ENCODE data around the gene CTU2. TPM values are rescaled to one million over a fixed set of nuclear protein-coding genes. Genes with fewer than 3 reads are reported as not detected.

The CTU2 gene
- total and polyA plus RNA-seq, 10 of the 15 experiments (the other 5 are each of a cell fraction or from before 2014, with no cell fraction given): 0.32 to 44.5 (median 18.2) TPM

- no peak overlapping the region for H2AFZ ChIP-seq (ENCODE audit: control insufficient read depth, low read depth, low read length)
- H3K4me1 ChIP-seq (ENCODE audit: control insufficient read depth, insufficient read depth, low read length): no peaks in the 10 kb centered on the region
- POLR2A ChIA-PET: no interaction called here
- H3K27me3 ChIP-seq (replicated peaks in 1 of 2; ENCODE audit: control insufficient read depth in 2 of 2, insufficient read depth in 2 of 2, low read length in 1 of 2): no peaks in the 10 kb centered on the region
- no peak overlapping the region for H3K27ac ChIP-seq (ENCODE audit: control insufficient read depth, insufficient read depth)
- no TSS peak for BruUV-seq (replicated peaks)
- DNase-seq (ENCODE audit: low read depth, low spot score) (no peak), FAIRE-seq (no peak), ATAC-seq (no peak)
- peaks cover 0 to 9% of the 10 kb centered on the region in 2 experiments; a peak in 2 of 4 replicates for H3K36me3 ChIP-seq (ENCODE audit: control insufficient read depth in 2 of 2, insufficient read depth in 2 of 2, low read length in 1 of 2)
- no peak for TF ChIP-seq SMC3 (IDR thresholded peaks at IDR 0.05; ENCODE audit: borderline replicate concordance, low read length)
- no peak for TF ChIP-seq NR2F1 (conservative IDR thresholded peaks at IDR 0.05)
- TF ChIP-seq NFYA (IDR thresholded peaks at IDR 0.05; ENCODE audit: borderline replicate concordance, low read depth, low read length): no peak
- no peak for TF ChIP-seq E4F1 (IDR thresholded peaks at IDR 0.05; ENCODE audit: borderline replicate concordance, partially characterized antibody)
- no peak for TF ChIP-seq REST (IDR thresholded peaks at IDR 0.05; ENCODE audit: low read depth, low read length)
- TF ChIP-seq SMAD1 (IDR thresholded peaks at IDR 0.05; ENCODE audit: low read depth, partially characterized antibody): no peak
- H4K20me1 ChIP-seq (ENCODE audit: control insufficient read depth, insufficient read depth): peaks cover 3% of the 10 kb centered on the region
- RAD21 ChIA-PET (ENCODE audit: unreplicated experiment): no interaction called here
- H3K79me2 ChIP-seq (ENCODE audit: control insufficient read depth, insufficient read depth, low read length): peaks cover 3% of the 10 kb centered on the region
- intact Hi-C loops (cut with micrococcal nuclease; ENCODE audit: unreplicated experiment) (no loop called here), in situ Hi-C loops (cut with MboI) (no loop called here)
- H3K9ac ChIP-seq (ENCODE audit: control insufficient read depth, insufficient read depth, low read length): no peak overlapping the region
- H3K4me2 ChIP-seq (ENCODE audit: control insufficient read depth, insufficient read depth): no peak overlapping the region
- H3K9me3 ChIP-seq (replicated peaks; ENCODE audit: control insufficient read depth, insufficient read depth, low read length): no peaks in the 10 kb centered on the region
- CTCF ChIA-PET: interaction anchor here (1.0 to 1.6 kb wide), 2 partner anchors 16 to 335 kb away, joined by 4 to 5 read pairs; no protein-coding TSS in a partner anchor
- SMC1A ChIA-PET (ENCODE audit: uncharacterized antibody, unreplicated experiment): no interaction called here
- no peak overlapping the region for H3K4me3 ChIP-seq
- WGBS (ENCODE audit: insufficient coverage, insufficient replicate concordance, low lambda C conversion rate, missing lambda C conversion rate): 84% methylated on average over 5 of the region's 13 CpGs
Measured at GRCh38 chr16:88753191-88753590, 46.9 kb downstream of the CTU2 start.

All from GM12878 (cell line).